Stomach (tissue), 9 donors: ENCODE results near the gene MISP3. TPM values are rescaled to one million over a fixed set of nuclear protein-coding genes. Genes with fewer than 3 reads are reported as not detected.
"Not testable (repeated sequence)": the region's sequence is repeated elsewhere in the genome, so short reads cannot be mapped to it uniquely, and the experiment has no call there.

Experiments used
- DNase-seq, 2 donors: peaks; one replicate each; pipeline versions ENCODE4 v3.0.0 to v3.0.0-alpha.2; 2013 to 2019
- H3K27ac ChIP-seq, 5 donors: fragments of 200-600 bp in 4 of 5; sonication (generic) in 4 of 5; one replicate each; pipeline ENCODE4 v1.5.1; 2013 to 2019; ENCODE audit warnings: mild to moderate bottlenecking in 1 of 5, moderate library complexity in 1 of 5
- H3K27me3 ChIP-seq, 3 donors: fragments of 200-600 bp; sonication (generic); one replicate each; pipeline ENCODE4 v1.5.1; 2017 to 2019; ENCODE audit warnings: mixed run types in 1 of 3
- H3K36me3 ChIP-seq, 4 donors: fragments of 200-600 bp; sonication (generic); 1 replicate in 3 of 4; 2 replicates in 1 of 4; pipeline ENCODE4 v1.5.1; 2016 to 2019
- H3K4me1 ChIP-seq, 4 donors: fragments of 200-600 bp; sonication (generic); one replicate each; pipeline ENCODE4 v1.5.1; 2016 to 2019
- H3K4me3 ChIP-seq, 4 donors: fragments of 200-600 bp; sonication (generic) in 3 of 4; one replicate each; pipeline ENCODE4 v1.5.1; 2016 to 2019; ENCODE audit warnings: mild to moderate bottlenecking in 1 of 4
- H3K9me3 ChIP-seq, 4 donors: fragments of 200-600 bp; sonication (generic); one replicate each; pipeline ENCODE4 v1.5.1; 2016 to 2019
- CTCF ChIP-seq, 7 experiments: fragments of 450-650 bp in 4 of 7; fragments of 200-600 bp in 3 of 7; sonication (generic) in 3 of 7; IDR thresholded peaks; one replicate each; pipeline ENCODE4 v1.5.1; 2016 to 2019; ENCODE audit warnings: antibody characterized with exemption in 7 of 7, control low read depth in 2 of 7, mild to moderate bottlenecking in 1 of 7
- EP300 ChIP-seq: sonication (generic); formaldehyde crosslinking; IDR thresholded peaks from one replicate; pipeline ENCODE4 v1.6.1; 2017; ENCODE audit warnings: antibody characterized with exemption
- POLR2A ChIP-seq, 4 donors: fragments of 450-650 bp; IDR thresholded peaks; one replicate each; pipeline ENCODE4 v1.6.1; 2016; ENCODE audit warnings: antibody characterized with exemption in 4 of 4, control low read depth in 2 of 4, mild to moderate bottlenecking in 1 of 4, moderate library complexity in 1 of 4
- POLR2AphosphoS5 ChIP-seq, 3 donors: sonication (generic); formaldehyde crosslinking; IDR thresholded peaks; one replicate each; pipeline ENCODE4 v1.6.1; 2016; ENCODE audit warnings: antibody characterized with exemption in 3 of 3
- WGBS, 5 donors: extraction: QIAGEN DNeasy Blood & Tissue Kit in 3 of 5; methylation state at CpG; one replicate each; pipeline versions ENCODE4 v1.1.5 to v1.1.7; 2013 to 2018; 5-methylcytosine and 5-hydroxymethylcytosine counted together
- intact Hi-C: fragments of 100-400 bp; cut with DNase I; formaldehyde crosslinking; loops from one replicate; pipeline ENCODE4 v1.15.1; 2023; ENCODE audit warnings: low total_unique reads
- polyA plus RNA-seq, 3 donors: library from polyadenylated mRNA; stranded (reverse); fragments of 200-250 nt; gene quantifications; one replicate each; pipeline ENCODE4 v1.2.3, GENCODE V29; 2013
- total RNA-seq, 5 donors: library from RNA; depleted of rRNA; stranded (reverse); fragments of >200 nt; gene quantifications; one replicate each; pipeline versions ENCODE4 v1.1.0 to v1.2.3, GENCODE V29; 2014 to 2016
- donor health status: healthy with polysubstance abuse.
- donor health status: Bipolar disorder and iron deficiency.
- donor health status: healthy.

Gene MISP3
- total and polyA plus RNA-seq, 8 donors, result 2.0 to 88.7 (median 27.4) TPM

- H3K36me3 ChIP-seq, result no peaks in the 10 kb centered on the region
- H3K4me1 ChIP-seq, result peaks cover 14 to 16% (median 15%) of the 10 kb centered on the region in 4 donors
- intact Hi-C loops, result no loop called here
- 96 to 100% (median 97%) methylated on average over 2 of the region's 2 CpGs for WGBS, 5 donors
- H3K27me3 ChIP-seq, result peaks cover 0 to 30% (median 9%) of the 10 kb centered on the region in 3 donors
- no peak for DNase-seq
- TF ChIP-seq EP300 (no peak), POLR2AphosphoS5 (IDR thresholded peaks at IDR 0.05) (no peak), CTCF (IDR thresholded peaks at IDR 0.05) (no peak), POLR2A (IDR thresholded peaks at IDR 0.05) (no peak)
- H3K9me3 ChIP-seq, result no peaks in the 10 kb centered on the region
- no peak overlapping the region for H3K4me3 ChIP-seq
- H3K27ac ChIP-seq, result no peak overlapping the region
Measured at GRCh38 chr19:14033946-14034345, 38.6 kb upstream of the MISP3 start.

GRCh38 chr19:14035159-14035558, 37.4 kb upstream of the MISP3 start:
- H3K27ac ChIP-seq, H3K9me3 ChIP-seq, DNase-seq, H3K36me3 ChIP-seq, H3K4me3 ChIP-seq, intact Hi-C loops: not testable (repeated sequence)
- Histone ChIP-seq H3K4me1 (peaks cover 14 to 16% (median 15%) of the 10 kb centered on the region in 4 donors), H3K27me3 (peaks cover 0 to 30% (median 9%) of the 10 kb centered on the region in 3 donors)
- WGBS, 5 donors, result 89 to 91% (median 91%) methylated on average over 12 of the region's 12 CpGs

GRCh38 chr19:14035706-14036105, 36.9 kb upstream of the MISP3 start:
- intact Hi-C loops, result no loop called here
- 83 to 91% (median 87%) methylated on average over 7 of the region's 7 CpGs for WGBS, 5 donors
- H3K36me3 ChIP-seq, result peaks cover 0 to 9% (median 2%) of the 10 kb centered on the region in 4 donors

GRCh38 chr19:14039181-14039580, 33.4 kb upstream of the MISP3 start:
- no peak for TF ChIP-seq EP300
- TF ChIP-seq POLR2A (IDR thresholded peaks at IDR 0.05), result no peak
- no peak for TF ChIP-seq POLR2AphosphoS5 (IDR thresholded peaks at IDR 0.05)
- no peak for TF ChIP-seq CTCF (IDR thresholded peaks at IDR 0.05)
- Histone ChIP-seq H3K4me1 (peaks cover 0 to 7% (median 3%) of the 10 kb centered on the region in 4 donors), H3K36me3 (peaks cover 0 to 9% (median 2%) of the 10 kb centered on the region in 4 donors), H3K27me3 (no peaks in the 10 kb centered on the region), H3K9me3 (no peaks in the 10 kb centered on the region), H3K27ac (no peak overlapping the region), H3K4me3 (no peak overlapping the region)
- 84 to 98% (median 91%) methylated on average over 7 of the region's 7 CpGs for WGBS, 5 donors
- intact Hi-C loops, result no loop called here
- no peak for DNase-seq

More at GRCh38 chr19:14035706-14036105, 36.9 kb upstream of the MISP3 start:
- Histone ChIP-seq H3K4me1 (peaks cover 14 to 16% (median 15%) of the 10 kb centered on the region in 4 donors), H3K4me3 (no peak overlapping the region), H3K27me3 (peaks cover 0 to 27% (median 9%) of the 10 kb centered on the region in 3 donors), H3K9me3 (no peaks in the 10 kb centered on the region), H3K27ac (no peak overlapping the region)
- DNase-seq, result no peak
- TF ChIP-seq POLR2A (IDR thresholded peaks at IDR 0.05) (no peak), POLR2AphosphoS5 (IDR thresholded peaks at IDR 0.05) (no peak), CTCF (IDR thresholded peaks at IDR 0.05) (no peak), EP300 (no peak)
